DMS114 treated with DMSO at 0.1 percent for 48 hours (cell line): ENCODE measurements around the gene ANKLE2.
"Not testable (repeated sequence)": the region's sequence is repeated elsewhere in the genome, so short reads cannot be mapped to it uniquely, and the experiment has no call there.

ENCODE experiments used
- DNase-seq: peaks from one replicate; lab custom pipeline; 2025; ENCODE audit not compliant: unreplicated experiment; lab: John Stamatoyannopoulos, UW

The ANKLE2 gene

GRCh38 chr12:132777614-132778013 lies 16.0 kb upstream of the ANKLE2 start:
- DNase-seq, result no peak

GRCh38 chr12:132776816-132777568 lies 15.4 kb upstream of the ANKLE2 start:
- DNase-seq, result no peak

- not testable (repeated sequence) for DNase-seq
These were observed 14.6 kb upstream of the ANKLE2 start for GRCh38 chr12:132776230-132776625.

- no peak for DNase-seq
These were observed 14.0 kb upstream of the ANKLE2 start for GRCh38 chr12:132775502-132776229.

- DNase-seq, result no peak
These were observed 13.1 kb upstream of the ANKLE2 start for GRCh38 chr12:132774646-132775275.

GRCh38 chr12:132774159-132774558 lies 12.5 kb upstream of the ANKLE2 start:
- no peak for DNase-seq

- no peak for DNase-seq
These were observed 11.7 kb upstream of the ANKLE2 start for GRCh38 chr12:132773077-132773955.

GRCh38 chr12:132772606-132773005 lies 11.0 kb upstream of the ANKLE2 start:
- DNase-seq, result no peak

- no peak for DNase-seq
These were observed 9.7 kb upstream of the ANKLE2 start for GRCh38 chr12:132771126-132771838.

- no peak for DNase-seq
These were observed 4.9 kb upstream of the ANKLE2 start for GRCh38 chr12:132766380-132767085.

GRCh38 chr12:132765361-132765760 lies 3.7 kb upstream of the ANKLE2 start:
- no peak for DNase-seq

- no peak for DNase-seq
These were observed 2.6 kb upstream of the ANKLE2 start for GRCh38 chr12:132764231-132764630.

- DNase-seq, result peak; percentile 31
These were observed 420 bp upstream of the ANKLE2 start for GRCh38 chr12:132761921-132762583.

- no peak for DNase-seq
These were observed 2.3 kb downstream of the ANKLE2 start for GRCh38 chr12:132759359-132759758.

GRCh38 chr12:132758825-132759224 lies 2.8 kb downstream of the ANKLE2 start:
- not testable (repeated sequence) for DNase-seq

GRCh38 chr12:132754160-132754932 lies 7.3 kb downstream of the ANKLE2 start:
- no peak for DNase-seq

GRCh38 chr12:132753670-132754069 lies 8.0 kb downstream of the ANKLE2 start:
- not testable (repeated sequence) for DNase-seq

GRCh38 chr12:132748319-132748718 lies 13.3 kb downstream of the ANKLE2 start:
- DNase-seq, result no peak
